ENCODE data around the gene MAPKAPK3.

DNA sequence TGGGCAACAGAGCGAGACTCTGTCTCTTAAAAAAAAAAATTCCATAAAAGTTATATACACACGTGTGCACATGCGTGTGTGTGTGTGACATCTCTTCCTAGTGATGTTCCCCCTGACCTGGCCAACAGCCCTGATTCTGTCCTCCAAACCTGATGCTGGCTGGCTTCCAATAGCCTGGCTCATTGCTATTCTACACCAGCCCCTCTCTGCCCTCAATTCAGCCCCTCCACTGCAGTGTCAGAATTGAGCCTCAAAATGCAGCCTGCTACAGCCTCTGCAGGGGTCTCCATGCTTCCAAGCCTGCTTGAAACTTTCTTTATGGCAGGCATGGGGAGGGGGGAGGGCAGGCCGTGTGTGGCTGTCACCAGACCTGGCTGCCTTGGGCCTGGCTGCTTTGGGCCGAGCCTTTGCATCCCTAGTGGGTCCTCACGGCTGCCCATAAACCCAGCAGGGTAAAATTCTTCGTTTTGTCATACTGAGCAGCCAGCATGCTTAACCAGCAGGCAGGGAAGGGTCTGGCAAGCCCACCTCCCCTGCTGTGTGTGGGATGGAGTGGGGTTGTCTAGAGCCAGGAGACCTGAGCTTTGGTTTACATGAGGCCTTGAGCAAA, 35.1 kb downstream of the MAPKAPK3 start:
- TF ChIP-seq POLR2A (IDR thresholded peaks at IDR 0.05) (no peak), EP300 (IDR thresholded peaks at IDR 0.05) (no peak)
- TF ChIP-seq, protein P1, sequence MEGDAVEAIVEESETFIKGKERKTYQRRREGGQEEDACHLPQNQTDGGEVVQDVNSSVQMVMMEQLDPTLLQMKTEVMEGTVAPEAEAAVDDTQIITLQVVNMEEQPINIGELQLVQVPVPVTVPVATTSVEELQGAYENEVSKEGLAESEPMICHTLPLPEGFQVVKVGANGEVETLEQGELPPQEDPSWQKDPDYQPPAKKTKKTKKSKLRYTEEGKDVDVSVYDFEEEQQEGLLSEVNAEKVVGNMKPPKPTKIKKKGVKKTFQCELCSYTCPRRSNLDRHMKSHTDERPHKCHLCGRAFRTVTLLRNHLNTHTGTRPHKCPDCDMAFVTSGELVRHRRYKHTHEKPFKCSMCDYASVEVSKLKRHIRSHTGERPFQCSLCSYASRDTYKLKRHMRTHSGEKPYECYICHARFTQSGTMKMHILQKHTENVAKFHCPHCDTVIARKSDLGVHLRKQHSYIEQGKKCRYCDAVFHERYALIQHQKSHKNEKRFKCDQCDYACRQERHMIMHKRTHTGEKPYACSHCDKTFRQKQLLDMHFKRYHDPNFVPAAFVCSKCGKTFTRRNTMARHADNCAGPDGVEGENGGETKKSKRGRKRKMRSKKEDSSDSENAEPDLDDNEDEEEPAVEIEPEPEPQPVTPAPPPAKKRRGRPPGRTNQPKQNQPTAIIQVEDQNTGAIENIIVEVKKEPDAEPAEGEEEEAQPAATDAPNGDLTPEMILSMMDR (IDR thresholded peaks at IDR 0.05) = no peak
